SK-N-SH (cell line): ENCODE data around the gene MTERF4.

ENCODE experiments used
- EZH2phosphoT487 ChIP-seq: fragments of 200-600 bp; sonication (generic); IDR thresholded peaks from 2 replicates; pipeline ENCODE4 v1.6.1; 2017; ENCODE audit warnings: low read depth, mixed run types, mild to moderate bottlenecking, antibody characterized with exemption, moderate library complexity, borderline replicate concordance
- FOXJ3 ChIP-seq: sonication (generic); formaldehyde crosslinking; IDR thresholded peaks from 2 replicates; pipeline ENCODE4 v1.5.1; 2020; ENCODE audit warnings: mild to moderate bottlenecking, missing genetic modification reagents

DNA sequence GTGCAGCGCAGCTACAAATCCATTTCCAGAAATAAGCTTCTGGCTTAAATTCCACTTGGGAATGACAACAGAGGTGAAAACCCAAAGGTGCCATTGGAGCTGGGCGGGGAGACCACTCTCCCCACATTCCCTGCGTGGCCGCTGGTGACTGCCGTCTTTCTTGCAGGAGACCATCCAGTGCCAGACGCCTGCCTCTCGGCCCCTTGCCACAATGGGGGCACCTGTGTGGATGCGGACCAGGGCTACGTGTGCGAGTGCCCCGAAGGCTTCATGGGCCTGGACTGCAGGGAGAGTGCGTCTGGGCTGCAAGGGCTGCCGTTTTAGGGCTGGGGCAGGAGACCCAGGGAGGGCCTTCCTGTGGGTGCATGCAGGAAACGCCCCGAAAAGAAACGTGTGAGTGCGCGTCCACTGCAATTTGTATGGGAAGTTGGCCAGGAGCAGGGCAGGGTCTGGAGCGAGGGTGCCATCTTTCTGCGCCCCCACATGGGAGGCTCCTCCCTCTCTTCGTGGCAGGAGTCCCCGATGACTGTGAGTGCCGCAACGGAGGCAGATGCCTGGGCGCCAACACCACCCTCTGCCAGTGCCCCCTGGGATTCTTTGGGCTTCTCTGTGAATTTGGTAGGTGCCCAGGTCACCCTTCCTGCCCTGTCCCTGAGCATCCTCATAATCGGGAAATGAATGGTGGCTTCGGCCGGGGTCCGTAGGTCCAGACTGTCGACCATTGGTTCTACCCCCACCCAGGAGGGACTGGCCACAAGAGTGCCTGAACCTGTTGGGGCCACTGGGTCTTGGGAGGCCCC lies 53.7 kb downstream of the MTERF4 start:
- no peak for TF ChIP-seq FOXJ3
- no peak for TF ChIP-seq EZH2phosphoT487
